Glutamatergic neuron (in vitro differentiated cells): ENCODE results near the gene FSD1L. TPM values are rescaled to one million over a fixed set of nuclear protein-coding genes. Genes with fewer than 3 reads are reported as not detected.

Experiments used
- DNase-seq: peaks from one replicate; pipeline ENCODE4 v3.0.0; 2022
- H3K27ac Mint-ChIP-seq: one replicate; pipeline ENCODE4 v1.8.0; 2020; ENCODE audit warnings: mild to moderate bottlenecking, mixed read lengths, inconsistent platforms; ENCODE audit not compliant: unreplicated experiment
- H3K27me3 Mint-ChIP-seq: one replicate; pipeline ENCODE4 v1.8.0; 2020; ENCODE audit warnings: mild to moderate bottlenecking, moderate library complexity, mixed read lengths, inconsistent platforms; ENCODE audit not compliant: unreplicated experiment
- H3K36me3 Mint-ChIP-seq: one replicate; pipeline ENCODE4 v1.8.0; 2020; ENCODE audit warnings: mild to moderate bottlenecking, mixed read lengths, inconsistent platforms; ENCODE audit not compliant: unreplicated experiment
- H3K4me1 Mint-ChIP-seq: one replicate; pipeline ENCODE4 v1.8.0; 2020; ENCODE audit warnings: mild to moderate bottlenecking, low read depth, mixed read lengths, inconsistent platforms; ENCODE audit not compliant: unreplicated experiment
- H3K4me3 Mint-ChIP-seq: one replicate; pipeline ENCODE4 v1.8.0; 2020; ENCODE audit warnings: mild to moderate bottlenecking, mixed read lengths, inconsistent platforms; ENCODE audit not compliant: unreplicated experiment
- H3K9me3 Mint-ChIP-seq: one replicate; pipeline ENCODE4 v1.8.0; 2020; ENCODE audit warnings: mild to moderate bottlenecking, moderate library complexity, mixed read lengths, inconsistent platforms; ENCODE audit not compliant: unreplicated experiment
- total RNA-seq: library from RNA; stranded (reverse); fragmentation: NEBNext Ultra II Directional; extraction: Animal tissue kit (Norgen Biotek cat#: 25700); gene quantifications from one replicate; pipeline ENCODE4 v1.2.1, GENCODE V29; 2021; ENCODE audit not compliant: unreplicated experiment
- TF ChIP-seq, protein P1 (sequence below): fragments of 200-600 bp; sonication (generic); IDR thresholded peaks from one replicate; pipeline ENCODE4 v1.5.0; 2021; ENCODE audit not compliant: partially characterized antibody, unreplicated experiment

The FSD1L gene
- total RNA-seq, 1 donor from 2014 or later: 32.5 TPM

DNA sequence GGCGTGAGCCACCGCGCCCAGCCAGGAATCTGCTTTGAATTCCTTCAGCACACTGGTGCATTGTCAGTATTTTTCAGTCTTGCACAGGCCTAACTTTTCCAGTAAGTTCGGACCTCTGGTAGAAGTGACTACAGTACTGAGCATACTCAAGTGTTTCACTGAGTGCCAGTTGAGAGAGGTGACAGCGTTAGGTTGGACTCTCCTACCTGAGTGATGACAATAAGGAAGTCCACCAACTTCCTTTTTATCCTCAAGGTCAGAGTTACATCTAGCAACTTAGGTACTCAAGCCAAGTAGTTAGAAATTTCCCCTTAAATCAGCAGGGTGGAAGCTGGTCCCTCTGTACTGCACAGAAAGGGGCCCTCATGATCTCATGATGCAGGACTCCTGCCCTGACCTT lies 26.0 kb upstream of the FSD1L start:
- no peak for DNase-seq
- TF ChIP-seq, protein P1, sequence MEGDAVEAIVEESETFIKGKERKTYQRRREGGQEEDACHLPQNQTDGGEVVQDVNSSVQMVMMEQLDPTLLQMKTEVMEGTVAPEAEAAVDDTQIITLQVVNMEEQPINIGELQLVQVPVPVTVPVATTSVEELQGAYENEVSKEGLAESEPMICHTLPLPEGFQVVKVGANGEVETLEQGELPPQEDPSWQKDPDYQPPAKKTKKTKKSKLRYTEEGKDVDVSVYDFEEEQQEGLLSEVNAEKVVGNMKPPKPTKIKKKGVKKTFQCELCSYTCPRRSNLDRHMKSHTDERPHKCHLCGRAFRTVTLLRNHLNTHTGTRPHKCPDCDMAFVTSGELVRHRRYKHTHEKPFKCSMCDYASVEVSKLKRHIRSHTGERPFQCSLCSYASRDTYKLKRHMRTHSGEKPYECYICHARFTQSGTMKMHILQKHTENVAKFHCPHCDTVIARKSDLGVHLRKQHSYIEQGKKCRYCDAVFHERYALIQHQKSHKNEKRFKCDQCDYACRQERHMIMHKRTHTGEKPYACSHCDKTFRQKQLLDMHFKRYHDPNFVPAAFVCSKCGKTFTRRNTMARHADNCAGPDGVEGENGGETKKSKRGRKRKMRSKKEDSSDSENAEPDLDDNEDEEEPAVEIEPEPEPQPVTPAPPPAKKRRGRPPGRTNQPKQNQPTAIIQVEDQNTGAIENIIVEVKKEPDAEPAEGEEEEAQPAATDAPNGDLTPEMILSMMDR: no peak
- no peak overlapping the region for H3K4me3 Mint-ChIP-seq
- H3K27ac Mint-ChIP-seq: no peak overlapping the region
- H3K9me3 Mint-ChIP-seq: no peaks in the 10 kb centered on the region
- no peaks in the 10 kb centered on the region for H3K4me1 Mint-ChIP-seq
- H3K27me3 Mint-ChIP-seq: no peaks in the 10 kb centered on the region
- no peaks in the 10 kb centered on the region for H3K36me3 Mint-ChIP-seq

DNA sequence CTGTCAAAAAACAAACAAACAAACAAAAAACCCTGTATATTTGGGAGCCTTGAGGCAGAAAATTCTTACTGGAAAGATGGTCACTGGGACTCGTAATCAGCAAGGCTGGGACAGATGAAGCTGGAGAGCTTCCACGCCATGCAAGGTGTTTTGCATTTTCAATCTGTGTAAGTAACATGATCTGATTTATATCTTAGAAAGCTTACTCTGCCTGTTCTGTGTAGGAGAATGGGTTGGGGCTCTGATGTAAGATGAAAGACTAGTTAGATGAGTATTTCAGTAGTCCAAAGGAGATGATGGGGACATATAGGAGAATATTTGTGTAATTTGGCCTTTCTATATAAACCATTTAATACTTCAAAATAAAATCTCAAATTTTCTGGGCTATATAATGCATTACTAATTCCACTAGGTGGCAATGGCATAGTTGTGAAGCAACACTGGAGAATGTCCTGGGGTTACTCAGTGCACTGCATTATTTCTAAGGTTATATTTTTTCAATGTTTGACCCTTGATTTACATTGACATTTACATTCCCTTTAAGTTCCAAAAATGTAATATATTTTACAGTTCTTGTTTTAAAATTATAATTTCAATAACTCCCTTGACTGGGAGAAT lies 21.9 kb upstream of the FSD1L start:
- Mint-ChIP-seq H3K9me3 (no peaks in the 10 kb centered on the region), H3K27ac (no peak overlapping the region), H3K4me3 (no peak overlapping the region), H3K36me3 (no peaks in the 10 kb centered on the region), H3K4me1 (no peaks in the 10 kb centered on the region), H3K27me3 (no peaks in the 10 kb centered on the region)
- TF ChIP-seq, protein P1: peak; percentile 35
- no peak for DNase-seq

GRCh38 chr9:105426657-105427056 lies 21.2 kb upstream of the FSD1L start:
- DNase-seq: no peak

GRCh38 chr9:105431424-105432246 lies 16.2 kb upstream of the FSD1L start:
- Mint-ChIP-seq H3K4me3 (no peak overlapping the region), H3K36me3 (peaks cover 6% of the 10 kb centered on the region), H3K9me3 (no peaks in the 10 kb centered on the region), H3K27me3 (no peaks in the 10 kb centered on the region), H3K4me1 (peaks cover 5% of the 10 kb centered on the region), H3K27ac (no peak overlapping the region)
- DNase-seq: no peak
- TF ChIP-seq, protein P1: no peak

More at GRCh38 chr9:105426657-105427056, 21.2 kb upstream of the FSD1L start:
- Mint-ChIP-seq H3K4me1 (no peaks in the 10 kb centered on the region), H3K4me3 (no peak overlapping the region), H3K9me3 (no peaks in the 10 kb centered on the region), H3K27me3 (no peaks in the 10 kb centered on the region), H3K36me3 (no peaks in the 10 kb centered on the region), H3K27ac (no peak overlapping the region)
- TF ChIP-seq, protein P1: no peak

- H3K4me3 Mint-ChIP-seq: no peak overlapping the region
- no peaks in the 10 kb centered on the region for H3K9me3 Mint-ChIP-seq
- H3K27me3 Mint-ChIP-seq: no peaks in the 10 kb centered on the region
- DNase-seq: no peak
- H3K36me3 Mint-ChIP-seq: peaks cover 6% of the 10 kb centered on the region
- no peak overlapping the region for H3K27ac Mint-ChIP-seq
- peaks cover 5% of the 10 kb centered on the region for H3K4me1 Mint-ChIP-seq
- TF ChIP-seq, protein P1: no peak
These were observed 15.5 kb upstream of the FSD1L start for GRCh38 chr9:105432247-105432842.
